Measurements from ENCODE around the gene IL1RAPL1.

Gene IL1RAPL1

DNA sequence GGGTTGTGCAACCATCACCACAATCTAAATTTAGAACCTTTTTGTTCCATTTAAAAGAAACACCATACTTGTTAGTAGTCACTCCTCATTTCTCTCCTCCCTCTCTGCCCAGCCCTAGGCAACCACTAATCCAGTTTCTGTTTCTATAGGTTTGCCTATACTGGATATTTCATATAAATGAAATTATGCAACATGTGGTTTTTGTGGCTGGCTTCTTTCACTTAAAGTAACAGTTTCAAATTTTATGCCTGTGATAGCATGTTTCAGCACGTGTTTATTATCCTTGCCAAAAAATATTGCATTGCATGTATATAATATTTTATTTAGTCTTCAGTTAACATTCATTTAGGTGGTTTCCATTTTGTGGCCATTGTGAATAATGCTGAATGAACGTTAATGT is 437.6 kb downstream of the IL1RAPL1 start:
- H3K9ac ChIP-seq (ENCODE audit: low read depth, low read length) = no peak overlapping the region
- no peak overlapping the region for H3K27ac ChIP-seq (ENCODE audit: low read depth, low read length)
- H3K4me1 ChIP-seq (ENCODE audit: control insufficient read depth, insufficient read depth, low read length) = no peaks in the 10 kb centered on the region
- H3K27me3 ChIP-seq (ENCODE audit: control insufficient read depth, insufficient read depth, low read length) = no peaks in the 10 kb centered on the region
- H3K9me3 ChIP-seq (ENCODE audit: control insufficient read depth, insufficient read depth, low read length) = no peaks in the 10 kb centered on the region
- H3K36me3 ChIP-seq (ENCODE audit: control insufficient read depth, insufficient read depth, low read length) = no peaks in the 10 kb centered on the region
- H3K4me3 ChIP-seq (ENCODE audit: low read depth, low read length) = no peak overlapping the region

DNA sequence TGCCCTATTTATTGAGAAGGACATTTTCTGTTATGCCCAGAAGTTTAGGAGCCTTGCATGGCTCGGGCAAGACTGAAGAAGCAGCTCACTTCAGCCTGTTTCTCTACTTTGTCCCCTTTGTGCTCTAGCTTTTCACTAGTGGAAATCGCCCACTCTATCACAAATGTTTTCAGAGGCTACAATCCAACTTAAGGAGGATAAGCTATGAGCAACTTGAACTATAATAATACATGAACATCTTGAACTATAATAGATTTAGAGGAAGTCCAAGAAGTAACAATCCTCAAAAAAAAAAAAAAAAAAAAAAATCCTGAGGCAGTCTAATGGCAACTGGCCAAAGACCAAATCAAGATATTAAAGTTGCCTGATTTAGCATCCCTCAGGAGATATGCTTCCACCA is 452.3 kb downstream of the IL1RAPL1 start:
- no peaks in the 10 kb centered on the region for H3K27me3 ChIP-seq (ENCODE audit: control insufficient read depth, insufficient read depth, low read length)
- no peak overlapping the region for H3K9ac ChIP-seq (ENCODE audit: low read depth, low read length)
- no peaks in the 10 kb centered on the region for H3K4me1 ChIP-seq (ENCODE audit: control insufficient read depth, insufficient read depth, low read length)
- no peak overlapping the region for H3K27ac ChIP-seq (ENCODE audit: low read depth, low read length)
- H3K36me3 ChIP-seq (ENCODE audit: control insufficient read depth, insufficient read depth, low read length) = no peaks in the 10 kb centered on the region
- H3K4me3 ChIP-seq (ENCODE audit: low read depth, low read length) = no peak overlapping the region
- H3K9me3 ChIP-seq (ENCODE audit: control insufficient read depth, insufficient read depth, low read length) = no peaks in the 10 kb centered on the region

GRCh38 chrX:29040160-29040559 is 452.9 kb downstream of the IL1RAPL1 start:
- no peaks in the 10 kb centered on the region for H3K27me3 ChIP-seq (ENCODE audit: control insufficient read depth, insufficient read depth, low read length)
- no peak overlapping the region for H3K9ac ChIP-seq (ENCODE audit: low read depth, low read length)
- H3K36me3 ChIP-seq (ENCODE audit: control insufficient read depth, insufficient read depth, low read length) = no peaks in the 10 kb centered on the region
- no peak overlapping the region for H3K4me3 ChIP-seq (ENCODE audit: low read depth, low read length)
- H3K27ac ChIP-seq (ENCODE audit: low read depth, low read length) = no peak overlapping the region
- H3K9me3 ChIP-seq (ENCODE audit: control insufficient read depth, insufficient read depth, low read length) = no peaks in the 10 kb centered on the region
- no peaks in the 10 kb centered on the region for H3K4me1 ChIP-seq (ENCODE audit: control insufficient read depth, insufficient read depth, low read length)

DNA sequence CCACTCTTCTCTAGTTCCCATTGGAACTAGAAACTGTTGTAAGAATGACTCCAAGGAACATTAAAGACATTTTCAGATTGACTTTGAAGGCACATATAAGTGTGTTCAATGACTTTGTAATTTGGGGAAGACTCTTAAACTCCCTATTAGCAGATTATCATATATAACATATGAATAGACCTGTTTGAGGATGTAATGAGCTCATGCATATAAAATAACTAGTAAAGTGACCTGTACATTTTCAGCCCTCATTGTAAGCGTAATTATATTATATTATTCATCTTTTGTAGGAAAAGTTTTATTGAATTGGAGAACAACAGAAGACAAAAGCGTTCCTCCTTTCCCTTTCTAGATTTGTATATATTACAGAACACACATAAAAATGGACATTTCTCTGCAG is 455.1 kb downstream of the IL1RAPL1 start:
- Histone ChIP-seq H3K27ac (ENCODE audit: low read depth, low read length) (no peak overlapping the region), H3K9me3 (ENCODE audit: control insufficient read depth, insufficient read depth, low read length) (no peaks in the 10 kb centered on the region), H3K9ac (ENCODE audit: low read depth, low read length) (no peak overlapping the region), H3K4me1 (ENCODE audit: control insufficient read depth, insufficient read depth, low read length) (no peaks in the 10 kb centered on the region), H3K4me3 (ENCODE audit: low read depth, low read length) (no peak overlapping the region), H3K27me3 (ENCODE audit: control insufficient read depth, insufficient read depth, low read length) (no peaks in the 10 kb centered on the region), H3K36me3 (ENCODE audit: control insufficient read depth, insufficient read depth, low read length) (no peaks in the 10 kb centered on the region)

DNA sequence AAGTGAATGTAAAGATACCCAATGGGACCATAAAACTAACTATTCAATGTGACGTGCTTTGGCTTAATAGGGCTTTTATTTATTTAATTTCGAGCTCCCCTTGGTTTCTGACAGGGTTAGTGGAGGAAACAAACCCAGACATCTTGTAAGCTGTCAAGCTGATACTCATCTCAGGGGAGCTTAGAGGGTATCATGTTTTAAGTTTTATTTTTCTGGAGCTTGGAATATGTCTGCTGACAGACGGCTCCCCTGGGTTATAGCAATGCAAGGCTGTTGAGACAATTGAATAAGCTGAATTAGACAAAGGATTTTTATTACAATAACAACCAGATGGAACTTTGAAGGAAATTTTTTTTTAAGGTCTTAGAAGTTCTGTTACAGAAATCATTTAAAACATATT is 456.5 kb downstream of the IL1RAPL1 start:
- Histone ChIP-seq H3K4me3 (ENCODE audit: low read depth, low read length) (no peak overlapping the region), H3K9me3 (ENCODE audit: control insufficient read depth, insufficient read depth, low read length) (no peaks in the 10 kb centered on the region), H3K9ac (ENCODE audit: low read depth, low read length) (no peak overlapping the region)

DNA sequence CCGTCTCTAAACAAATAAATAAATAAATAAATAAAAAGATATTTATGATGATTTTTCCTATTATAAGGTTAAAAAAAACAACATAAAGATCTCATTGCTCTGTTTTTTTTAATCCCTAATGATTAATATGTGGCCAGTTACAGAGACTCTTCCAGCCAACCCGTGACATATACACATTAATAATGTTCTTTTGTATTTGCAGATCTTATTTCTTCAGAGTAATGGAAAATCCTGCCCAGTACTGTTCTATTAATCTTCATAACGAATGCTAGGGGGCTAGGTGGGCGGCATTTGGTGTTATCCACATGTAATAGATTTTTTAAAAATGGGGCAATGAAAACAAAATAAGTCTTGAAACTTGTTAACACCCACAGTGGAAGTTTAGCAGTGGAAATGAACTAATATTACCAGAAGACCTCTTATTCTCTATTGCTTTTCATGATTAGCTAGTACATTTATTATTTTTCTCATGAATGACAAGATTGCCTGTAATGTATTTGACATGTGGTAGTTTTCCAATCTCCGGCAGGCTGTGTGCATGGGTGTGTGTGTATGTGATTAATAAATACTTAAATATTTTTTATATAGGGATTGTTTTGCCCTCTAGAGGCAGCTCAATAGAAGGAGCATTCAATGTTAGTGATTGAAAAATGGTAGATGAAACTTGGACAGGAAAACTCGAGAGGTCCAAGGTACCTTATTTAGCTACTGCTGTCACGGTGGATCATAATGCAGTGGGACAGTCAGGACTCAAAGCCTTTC is 457.4 kb downstream of the IL1RAPL1 start:
- no peaks in the 10 kb centered on the region for H3K36me3 ChIP-seq (ENCODE audit: control insufficient read depth, insufficient read depth, low read length)
- H3K9ac ChIP-seq (ENCODE audit: low read depth, low read length) = no peak overlapping the region
- H3K27me3 ChIP-seq (ENCODE audit: control insufficient read depth, insufficient read depth, low read length) = no peaks in the 10 kb centered on the region
- H3K27ac ChIP-seq (ENCODE audit: low read depth, low read length) = no peak overlapping the region
- H3K4me1 ChIP-seq (ENCODE audit: control insufficient read depth, insufficient read depth, low read length) = no peaks in the 10 kb centered on the region
- H3K4me3 ChIP-seq (ENCODE audit: low read depth, low read length) = no peak overlapping the region
- H3K9me3 ChIP-seq (ENCODE audit: control insufficient read depth, insufficient read depth, low read length) = no peaks in the 10 kb centered on the region

More for the DNA sequence above, 456.5 kb downstream of the IL1RAPL1 start:
- H3K27me3 ChIP-seq (ENCODE audit: control insufficient read depth, insufficient read depth, low read length) = no peaks in the 10 kb centered on the region
- no peaks in the 10 kb centered on the region for H3K36me3 ChIP-seq (ENCODE audit: control insufficient read depth, insufficient read depth, low read length)
- H3K4me1 ChIP-seq (ENCODE audit: control insufficient read depth, insufficient read depth, low read length) = no peaks in the 10 kb centered on the region
- no peak overlapping the region for H3K27ac ChIP-seq (ENCODE audit: low read depth, low read length)

- Histone ChIP-seq H3K27ac (ENCODE audit: low read depth, low read length) (no peak overlapping the region), H3K36me3 (ENCODE audit: control insufficient read depth, insufficient read depth, low read length) (no peaks in the 10 kb centered on the region), H3K4me3 (ENCODE audit: low read depth, low read length) (no peak overlapping the region), H3K9ac (ENCODE audit: low read depth, low read length) (no peak overlapping the region), H3K4me1 (ENCODE audit: control insufficient read depth, insufficient read depth, low read length) (peaks cover 34% of the 10 kb centered on the region), H3K27me3 (ENCODE audit: control insufficient read depth, insufficient read depth, low read length) (no peaks in the 10 kb centered on the region), H3K9me3 (ENCODE audit: control insufficient read depth, insufficient read depth, low read length) (no peaks in the 10 kb centered on the region)
Observed at GRCh38 chrX:29065477-29065876, 478.2 kb downstream of the IL1RAPL1 start.

DNA sequence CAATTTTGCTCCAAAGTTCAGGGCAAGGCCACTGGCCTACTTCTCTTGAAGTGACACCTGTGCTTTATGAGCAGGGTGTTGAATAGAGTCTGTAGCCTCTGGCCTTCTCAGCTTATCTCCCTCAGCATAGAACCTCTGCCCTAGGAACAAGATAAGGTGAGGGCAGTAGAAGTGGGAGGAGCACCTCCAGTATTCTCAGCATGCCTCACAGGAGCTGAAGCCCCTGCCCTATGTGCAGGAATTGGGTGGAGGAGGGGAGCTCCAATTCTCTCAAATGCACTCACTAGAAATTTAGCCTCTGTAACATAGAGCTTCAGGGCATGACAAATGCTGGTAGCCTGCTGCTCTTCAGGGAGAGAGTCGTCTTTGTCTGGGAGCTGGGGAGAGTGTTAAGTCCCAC is 479.3 kb downstream of the IL1RAPL1 start:
- Histone ChIP-seq H3K9ac (ENCODE audit: low read depth, low read length) (no peak overlapping the region), H3K4me3 (ENCODE audit: low read depth, low read length) (no peak overlapping the region), H3K4me1 (ENCODE audit: control insufficient read depth, insufficient read depth, low read length) (peaks cover 34% of the 10 kb centered on the region), H3K27me3 (ENCODE audit: control insufficient read depth, insufficient read depth, low read length) (no peaks in the 10 kb centered on the region), H3K36me3 (ENCODE audit: control insufficient read depth, insufficient read depth, low read length) (no peaks in the 10 kb centered on the region), H3K9me3 (ENCODE audit: control insufficient read depth, insufficient read depth, low read length) (no peaks in the 10 kb centered on the region), H3K27ac (ENCODE audit: low read depth, low read length) (no peak overlapping the region)

DNA sequence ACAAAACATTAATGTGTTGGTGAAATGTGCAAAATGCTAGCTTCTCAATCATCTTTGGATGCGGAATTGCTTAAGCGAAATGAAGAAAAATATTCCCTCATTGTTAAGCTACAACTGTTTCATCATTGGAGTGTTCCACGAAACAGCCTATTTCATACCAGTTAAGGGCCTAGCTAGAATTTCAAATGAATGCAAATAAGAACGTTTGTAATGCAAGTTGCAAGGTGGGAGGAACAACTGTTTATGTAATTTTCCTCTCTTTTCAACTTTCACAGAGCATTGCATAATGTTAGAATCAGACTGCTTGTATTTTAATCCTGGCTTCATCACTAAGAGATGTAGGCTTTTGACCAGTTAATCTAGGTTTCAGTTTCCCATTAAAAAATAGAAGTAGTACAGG is 480.1 kb downstream of the IL1RAPL1 start:
- Histone ChIP-seq H3K27ac (ENCODE audit: low read depth, low read length) (no peak overlapping the region), H3K36me3 (ENCODE audit: control insufficient read depth, insufficient read depth, low read length) (no peaks in the 10 kb centered on the region), H3K9me3 (ENCODE audit: control insufficient read depth, insufficient read depth, low read length) (no peaks in the 10 kb centered on the region), H3K4me3 (ENCODE audit: low read depth, low read length) (no peak overlapping the region), H3K27me3 (ENCODE audit: control insufficient read depth, insufficient read depth, low read length) (no peaks in the 10 kb centered on the region), H3K9ac (ENCODE audit: low read depth, low read length) (no peak overlapping the region), H3K4me1 (ENCODE audit: control insufficient read depth, insufficient read depth, low read length) (peaks cover 36% of the 10 kb centered on the region)

DNA sequence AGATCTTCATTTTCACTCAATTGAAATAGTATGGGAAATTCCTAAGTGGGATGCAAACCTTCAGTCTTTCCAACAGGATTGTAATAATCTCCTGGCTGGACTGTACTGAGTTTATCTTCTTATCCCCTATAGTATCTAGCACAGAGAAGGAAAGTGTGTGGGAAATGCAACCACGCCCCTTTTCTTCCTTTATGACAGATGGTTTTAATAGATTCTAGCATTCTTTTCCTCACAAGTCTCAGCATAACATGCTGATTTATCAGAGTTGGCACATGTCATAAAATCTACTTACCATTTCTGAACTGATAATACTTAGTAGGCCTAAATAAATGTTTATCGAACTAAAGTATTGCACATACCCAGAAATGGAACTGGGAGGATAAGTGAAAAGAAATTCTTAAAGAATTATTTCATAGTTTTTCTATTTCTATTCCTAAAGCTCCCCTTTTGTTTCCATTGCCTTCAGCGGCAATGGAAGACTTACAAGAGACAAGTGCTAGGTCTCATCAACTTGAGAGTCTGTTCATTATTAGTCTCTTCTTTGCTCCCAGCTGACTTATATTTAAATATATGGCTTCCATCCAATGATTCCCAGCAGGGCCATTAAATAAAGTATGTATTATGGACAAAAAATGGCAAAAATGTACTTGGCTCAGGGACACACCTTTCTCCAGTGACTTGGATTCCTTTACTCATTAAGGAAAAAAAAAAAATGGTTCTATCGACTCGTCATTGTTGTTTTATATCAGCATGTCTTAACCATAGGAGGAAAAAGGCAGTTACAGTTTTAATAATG is 484.5 kb downstream of the IL1RAPL1 start:
- no peaks in the 10 kb centered on the region for H3K36me3 ChIP-seq (ENCODE audit: control insufficient read depth, insufficient read depth, low read length)
- H3K4me1 ChIP-seq (ENCODE audit: control insufficient read depth, insufficient read depth, low read length) = peaks cover 30% of the 10 kb centered on the region
- no peaks in the 10 kb centered on the region for H3K9me3 ChIP-seq (ENCODE audit: control insufficient read depth, insufficient read depth, low read length)
- H3K9ac ChIP-seq (ENCODE audit: low read depth, low read length) = no peak overlapping the region
- no peak overlapping the region for H3K4me3 ChIP-seq (ENCODE audit: low read depth, low read length)
- H3K27ac ChIP-seq (ENCODE audit: low read depth, low read length) = no peak overlapping the region
- no peaks in the 10 kb centered on the region for H3K27me3 ChIP-seq (ENCODE audit: control insufficient read depth, insufficient read depth, low read length)

DNA sequence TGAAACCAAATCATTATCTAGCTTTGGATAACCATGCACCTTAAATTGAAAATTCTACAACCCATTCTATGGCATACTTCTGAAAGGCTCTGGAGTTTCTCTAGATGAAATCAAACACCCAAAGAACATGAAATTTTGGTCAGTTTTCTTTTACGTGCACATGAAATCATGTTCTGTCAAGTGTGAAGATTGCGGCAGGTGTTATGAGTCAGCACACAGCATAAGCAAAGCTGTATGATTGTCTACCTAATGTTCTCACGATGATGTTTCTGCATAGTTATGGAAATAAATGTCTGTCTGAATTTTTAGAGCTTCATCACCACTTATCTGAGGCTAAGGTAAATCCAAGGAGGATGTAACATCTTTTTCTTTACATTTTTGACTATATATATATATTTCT is 495.3 kb downstream of the IL1RAPL1 start:
- Histone ChIP-seq H3K9me3 (ENCODE audit: control insufficient read depth, insufficient read depth, low read length) (no peaks in the 10 kb centered on the region), H3K4me3 (ENCODE audit: low read depth, low read length) (no peak overlapping the region), H3K27ac (ENCODE audit: low read depth, low read length) (no peak overlapping the region), H3K9ac (ENCODE audit: low read depth, low read length) (no peak overlapping the region), H3K4me1 (ENCODE audit: control insufficient read depth, insufficient read depth, low read length) (no peaks in the 10 kb centered on the region), H3K36me3 (ENCODE audit: control insufficient read depth, insufficient read depth, low read length) (no peaks in the 10 kb centered on the region), H3K27me3 (ENCODE audit: control insufficient read depth, insufficient read depth, low read length) (no peaks in the 10 kb centered on the region)
